GM04503 (cell line): ENCODE measurements around the gene IL1RAPL1.

Experiments
- DNase-seq: peaks from one replicate; pipeline ENCODE4 v3.0.0-alpha.2; 2012; ENCODE audit warnings: low read depth

IL1RAPL1 gene

GRCh38 chrX:29788991-29789699, 1201.9 kb downstream of the IL1RAPL1 start:
- DNase-seq: no peak

DNA sequence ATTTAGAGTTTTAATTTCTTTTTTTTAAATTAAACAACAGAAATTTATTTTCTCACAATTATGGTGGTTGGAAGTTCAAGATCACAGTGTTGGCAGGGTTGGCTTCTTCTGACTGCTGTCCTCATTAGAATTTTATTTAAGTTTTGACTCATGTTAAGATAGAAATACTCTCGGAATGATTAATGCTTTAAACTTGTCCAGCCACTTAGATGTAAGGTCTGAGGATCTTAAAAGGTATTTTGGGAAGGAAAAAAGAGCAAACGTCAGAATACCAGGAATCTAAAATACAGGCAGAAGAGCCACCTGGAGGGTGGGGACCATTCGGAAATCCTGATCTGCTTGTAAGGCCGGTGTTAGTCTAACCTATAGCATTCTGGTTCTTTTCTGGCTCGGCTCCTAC, 1205.1 kb downstream of the IL1RAPL1 start:
- no peak for DNase-seq

GRCh38 chrX:29797156-29797555, 1209.9 kb downstream of the IL1RAPL1 start:
- DNase-seq: no peak

DNA sequence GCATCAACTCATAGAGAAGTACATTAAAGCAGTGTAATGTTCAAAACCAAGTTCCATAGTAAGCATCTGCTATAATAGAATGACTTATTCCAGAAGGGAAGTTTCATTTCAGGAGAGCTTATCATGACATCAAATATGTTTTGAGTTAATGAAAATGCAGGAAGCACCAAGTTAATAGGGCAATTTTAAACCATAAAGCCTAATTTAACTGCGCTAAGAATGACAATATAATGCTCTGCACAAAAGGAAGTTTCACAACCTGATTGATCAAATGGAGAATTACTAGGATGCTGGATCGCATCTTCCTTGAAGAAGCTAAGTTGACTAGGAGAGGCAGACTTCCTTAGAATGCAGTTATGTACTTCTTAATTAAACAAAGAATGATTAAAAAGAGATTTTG, 1211.2 kb downstream of the IL1RAPL1 start:
- DNase-seq: no peak

DNA sequence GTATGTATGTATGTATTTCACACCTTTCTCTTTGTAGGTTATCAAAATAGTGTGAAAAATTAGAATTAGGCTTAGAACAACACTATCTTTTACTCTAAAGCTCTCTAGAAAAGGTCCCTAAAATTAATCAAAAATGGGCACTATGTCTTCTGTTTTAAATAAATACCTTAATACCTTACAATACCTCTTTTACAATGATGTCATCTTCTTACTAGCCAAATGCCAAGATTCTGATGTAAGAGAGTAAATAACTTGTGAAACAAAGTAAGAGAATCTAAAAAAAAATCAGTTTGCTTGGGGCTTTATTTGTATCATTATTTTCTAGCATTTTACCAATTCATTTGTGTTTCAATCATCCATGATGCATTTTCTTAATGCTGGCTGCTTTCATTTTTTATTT, 1225.9 kb downstream of the IL1RAPL1 start:
- DNase-seq: no peak

- DNase-seq: no peak
Measured at GRCh38 chrX:29824176-29824906, 1237.1 kb downstream of the IL1RAPL1 start.

DNA sequence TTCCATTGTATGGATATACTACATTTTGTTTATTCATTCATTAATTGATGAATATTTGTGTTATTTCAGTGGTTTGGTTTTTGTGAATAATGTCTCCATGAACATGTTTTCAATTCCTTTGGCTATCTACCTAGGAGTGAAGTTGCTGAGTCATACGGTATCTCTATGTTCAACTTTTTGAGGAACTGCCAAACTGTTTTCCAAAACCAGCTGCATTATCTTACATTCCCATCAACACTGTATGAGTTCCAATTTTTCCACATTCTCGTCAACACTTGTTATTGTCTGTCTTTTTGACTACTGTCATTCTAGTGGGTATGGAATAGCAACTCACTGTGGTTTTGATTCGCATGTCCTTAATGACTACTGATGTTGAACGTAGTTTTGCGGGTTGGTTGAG, 1239.5 kb downstream of the IL1RAPL1 start:
- DNase-seq: no peak

DNA sequence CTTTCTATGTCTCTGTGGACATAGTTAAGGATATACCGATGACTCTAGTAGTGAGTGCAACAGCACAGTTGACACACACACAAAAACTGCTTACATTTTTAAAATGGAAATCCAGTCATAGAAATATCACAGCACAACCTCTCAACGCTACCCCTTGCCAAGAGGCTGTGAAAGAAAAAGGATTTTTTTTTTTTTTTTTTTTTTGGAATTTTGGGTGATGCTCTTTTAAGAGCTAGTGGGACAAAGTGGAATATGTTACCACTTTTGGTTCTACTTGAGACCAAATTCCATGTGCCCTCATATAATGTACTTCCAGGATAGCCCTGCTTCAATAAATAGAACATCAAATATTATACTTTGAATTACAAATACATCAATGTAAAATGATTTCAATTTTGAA, 1247.1 kb downstream of the IL1RAPL1 start:
- no peak for DNase-seq

GRCh38 chrX:29834764-29835163, 1247.5 kb downstream of the IL1RAPL1 start:
- no peak for DNase-seq

DNA sequence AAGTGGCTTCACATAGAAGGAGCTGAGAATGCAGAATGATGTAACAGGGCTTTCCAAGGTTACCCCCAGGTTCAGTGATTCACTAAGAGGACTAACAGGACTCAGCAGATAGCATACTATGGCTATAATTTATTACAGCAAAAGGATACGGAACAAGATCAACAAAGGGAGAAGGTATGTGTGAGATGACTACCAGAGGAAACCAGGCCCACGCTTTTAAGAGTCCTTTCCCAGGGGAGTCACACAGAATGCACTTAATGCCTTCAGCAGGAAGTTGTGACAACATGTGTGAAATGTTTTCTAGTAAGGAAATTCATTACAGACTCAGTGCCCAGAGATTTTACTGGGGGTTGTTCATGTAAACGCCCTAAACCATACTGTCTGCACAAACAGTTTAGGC, 1254.5 kb downstream of the IL1RAPL1 start:
- peak; percentile 18 for DNase-seq

DNA sequence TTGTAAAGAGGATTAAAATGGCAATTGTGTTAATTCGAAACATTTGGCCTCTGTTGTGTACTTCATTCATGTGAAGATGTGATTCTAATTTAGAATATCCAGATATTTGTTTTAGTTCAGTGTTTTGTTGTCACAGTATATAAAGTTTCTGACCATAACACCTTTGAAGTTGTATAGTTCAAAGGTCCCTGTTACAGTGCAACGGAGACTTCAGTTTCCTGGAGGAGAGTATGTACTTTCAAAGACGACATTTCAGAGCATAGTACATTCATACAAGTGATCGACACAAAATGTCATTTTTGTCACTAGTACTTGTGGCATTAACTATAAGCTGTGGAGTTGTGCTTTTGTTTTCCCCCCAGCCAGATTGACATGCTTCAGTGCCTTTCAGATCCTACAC, 1255.3 kb downstream of the IL1RAPL1 start:
- no peak for DNase-seq

- no peak for DNase-seq
Measured at GRCh38 chrX:29851857-29852605, 1264.8 kb downstream of the IL1RAPL1 start.

DNA sequence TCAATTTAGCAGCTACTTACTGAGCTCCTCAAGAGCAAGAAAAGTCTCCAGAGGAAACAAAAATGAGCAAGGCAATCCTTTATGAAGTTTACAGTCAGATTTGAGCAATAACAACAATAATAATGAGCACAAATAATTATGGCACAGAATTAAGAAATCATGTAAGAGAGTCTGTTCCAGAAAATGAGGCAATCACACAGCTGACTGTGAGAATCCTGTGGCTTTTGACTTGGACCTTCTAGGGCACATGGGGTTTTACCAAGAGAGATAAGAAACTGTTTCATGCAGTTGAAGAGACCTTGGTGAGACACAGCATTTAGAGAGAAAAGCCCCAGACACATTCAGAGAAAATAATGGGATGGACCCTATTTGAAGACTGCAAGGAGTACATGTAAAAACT, 1265.5 kb downstream of the IL1RAPL1 start:
- peak; percentile 18 for DNase-seq

DNA sequence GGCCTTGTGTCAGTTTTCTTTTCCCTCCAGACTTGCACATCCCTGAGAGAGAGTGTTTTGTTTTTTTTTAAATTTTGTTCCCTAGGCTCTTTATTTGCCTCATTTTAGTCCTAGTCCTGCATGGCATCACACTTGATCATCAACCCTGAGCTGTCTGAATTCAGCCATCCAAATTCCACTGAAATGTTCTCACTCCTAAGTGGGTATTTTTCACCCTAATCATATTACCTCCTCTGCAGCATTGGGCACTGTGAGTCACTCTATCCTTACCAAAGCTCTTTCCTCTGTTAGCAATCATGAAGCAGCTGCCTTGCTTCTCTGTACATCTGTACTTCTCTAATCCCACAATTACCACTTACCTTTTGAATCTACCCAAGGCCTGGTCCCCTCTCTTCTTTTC, 1271.5 kb downstream of the IL1RAPL1 start:
- peak; percentile 27 for DNase-seq

DNA sequence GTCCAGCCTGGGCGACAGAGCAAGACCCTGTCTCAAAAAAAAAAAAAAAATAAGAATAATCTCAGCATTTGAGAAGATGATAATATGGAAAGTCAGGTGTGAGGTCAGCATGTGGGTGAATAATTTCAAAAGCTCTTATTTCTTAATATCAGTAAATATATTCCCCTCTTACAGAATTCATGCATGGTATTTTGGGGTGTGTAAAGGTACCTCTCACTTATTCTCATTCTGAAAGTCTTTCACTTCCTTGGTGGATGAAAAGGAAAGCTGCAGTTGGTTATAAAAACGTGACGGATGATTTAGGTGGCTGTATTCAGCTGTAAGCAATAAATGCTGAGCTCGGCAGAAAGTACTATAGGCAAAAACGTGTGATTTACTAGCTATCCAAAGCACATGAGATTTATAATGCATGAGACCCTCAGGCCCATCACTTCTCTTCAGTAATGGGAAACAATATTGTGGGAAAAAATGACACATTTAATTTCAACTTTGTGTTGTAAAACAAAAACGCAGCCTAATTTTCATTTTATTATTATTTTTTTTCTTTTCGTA, 1275.0 kb downstream of the IL1RAPL1 start:
- no peak for DNase-seq

- no peak for DNase-seq
Measured at GRCh38 chrX:29867971-29868370, 1280.7 kb downstream of the IL1RAPL1 start.

- no peak for DNase-seq
Measured at GRCh38 chrX:29869837-29870236, 1282.6 kb downstream of the IL1RAPL1 start.

- DNase-seq: no peak
Measured at GRCh38 chrX:29870608-29871007, 1283.4 kb downstream of the IL1RAPL1 start.

DNA sequence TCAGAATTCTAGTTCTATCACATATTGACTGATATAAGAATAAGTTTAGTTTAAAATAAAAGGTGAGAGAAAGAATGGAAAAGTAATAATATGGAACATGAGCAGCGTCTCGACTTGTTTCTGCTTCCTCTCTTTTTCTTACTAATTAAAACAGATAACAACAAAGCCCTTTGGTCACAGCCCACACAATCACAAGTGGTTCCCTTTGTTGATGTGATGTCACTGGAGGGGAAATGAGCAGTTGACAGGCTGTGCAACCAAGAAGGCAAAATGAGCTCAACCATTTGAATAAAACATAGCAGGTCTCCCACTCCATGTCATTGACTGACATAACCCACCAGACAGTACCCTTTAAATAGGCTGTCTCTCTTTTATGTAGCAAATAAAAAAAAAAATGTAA, 1285.6 kb downstream of the IL1RAPL1 start:
- no peak for DNase-seq

DNA sequence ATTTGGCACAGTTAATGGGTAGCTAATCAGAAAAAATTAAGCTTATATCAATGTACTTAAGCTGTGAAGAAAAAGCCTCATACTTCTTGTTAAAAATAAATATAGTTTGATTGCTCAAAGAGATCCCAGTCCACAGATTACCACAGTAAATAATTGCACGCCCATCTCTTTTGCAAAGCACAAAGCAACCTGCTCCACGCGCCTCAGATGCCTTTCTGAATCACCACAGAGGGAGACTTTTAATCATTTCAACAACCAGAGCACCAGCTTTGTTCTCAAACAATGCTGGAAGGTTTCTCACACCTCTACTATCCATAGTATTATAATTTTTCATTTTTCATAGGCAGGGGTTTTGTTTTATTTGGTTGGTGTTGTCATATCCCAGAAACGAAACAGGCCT, 1289.5 kb downstream of the IL1RAPL1 start:
- DNase-seq: no peak

- DNase-seq: no peak
Measured at GRCh38 chrX:29880977-29881376, 1293.7 kb downstream of the IL1RAPL1 start.

DNA sequence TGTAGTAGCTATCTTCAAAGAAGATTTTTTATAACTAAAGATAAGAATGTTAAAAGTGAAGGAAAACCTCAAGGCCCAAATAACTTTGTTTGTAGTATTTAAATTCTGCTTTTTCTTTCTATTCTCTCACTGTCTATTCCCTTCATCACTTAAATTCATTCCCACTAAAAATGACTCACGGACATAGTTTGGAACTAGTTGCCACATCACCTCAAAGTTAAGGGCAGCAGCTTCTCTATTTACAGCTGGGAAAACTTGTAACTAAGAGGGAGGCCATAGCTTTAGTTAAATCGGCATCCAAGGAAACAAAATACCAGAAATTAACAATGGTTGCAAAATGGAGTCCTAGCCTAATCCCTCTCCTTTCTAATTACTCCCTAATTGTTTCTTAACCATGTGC, 1302.8 kb downstream of the IL1RAPL1 start:
- no peak for DNase-seq
